Activated CD8-positive, alpha-beta memory T cell treated with anti-CD3 and anti-CD28 coated beads for 4 hours (primary cell): ENCODE data around the gene SELP.
"Not testable (repeated sequence)": the region's sequence is repeated elsewhere in the genome, so short reads cannot be mapped to it uniquely, and the experiment has no call there.

Experiments
- DNase-seq, 2 donors: peaks; one replicate each; pipeline ENCODE4 v3.0.0-alpha.2; 2020; ENCODE audit warnings: low read depth in 2 of 2

Gene SELP

GRCh38 chr1:169630006-169630405 is at the start of gene SELP:
Gene SELP (minus strand): TSS chr1:169630124. CDS start chr1:169630074, 50 bp downstream.
- DNase-seq, result no peak

DNA sequence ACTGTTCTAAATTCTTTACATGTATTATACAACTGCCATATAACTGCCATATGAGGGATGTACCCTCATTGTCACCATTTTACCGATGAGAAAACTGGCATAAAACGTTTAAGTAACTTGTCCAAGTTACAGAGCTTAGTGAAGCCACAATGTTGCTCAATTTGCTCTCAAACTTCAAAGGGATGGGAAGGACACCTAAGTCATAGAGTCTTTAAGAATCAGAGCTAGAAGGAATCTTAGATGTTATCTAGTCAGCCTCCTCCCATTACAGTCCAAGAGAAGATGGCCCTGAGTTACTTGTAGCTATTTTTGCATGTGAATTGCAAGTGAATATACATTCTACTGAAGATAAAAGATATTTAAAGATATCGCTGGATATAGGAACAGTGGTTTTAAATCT is 49.8 kb upstream of the SELP start:
- DNase-seq, result no peak

GRCh38 chr1:169676001-169676400 is 46.1 kb upstream of the SELP start:
- DNase-seq, result no peak

DNA sequence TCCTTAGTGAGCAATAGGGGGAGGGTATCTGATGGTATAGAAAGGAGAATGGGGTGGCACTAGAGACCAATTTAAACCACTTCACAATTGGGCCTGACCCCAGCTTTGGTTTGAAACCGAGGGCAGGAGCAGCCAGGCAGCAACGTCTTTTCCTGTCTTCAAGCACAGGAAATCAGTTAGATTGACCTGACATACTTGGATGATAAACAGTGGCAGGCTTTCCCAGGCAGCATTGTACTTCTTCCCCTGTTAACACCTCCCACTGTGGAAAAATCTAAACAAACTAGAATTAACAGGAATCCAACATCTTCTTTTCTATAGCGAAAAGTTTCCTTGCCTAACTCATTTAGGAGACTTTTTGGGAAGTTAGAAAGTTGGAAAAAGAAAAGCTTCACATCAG is 40.9 kb upstream of the SELP start:
- DNase-seq, result no peak

DNA sequence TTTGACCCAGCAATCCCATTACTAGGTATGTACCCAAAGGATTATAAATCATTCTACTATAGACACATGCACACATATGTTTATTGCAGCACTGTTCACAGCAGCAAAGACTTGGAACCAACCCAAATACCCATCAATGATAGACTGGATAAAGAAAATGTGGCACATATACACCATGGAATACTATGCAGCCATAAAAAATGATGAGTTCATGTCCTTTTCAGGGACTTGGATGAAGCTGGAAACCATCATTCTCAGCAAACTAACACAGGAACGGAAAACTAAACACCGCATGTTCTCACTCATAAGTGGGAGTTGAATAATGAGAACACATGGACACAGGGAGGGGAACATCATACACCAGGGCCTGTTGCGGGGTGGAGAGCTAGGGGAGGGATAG is 40.3 kb upstream of the SELP start:
- DNase-seq, result not testable (repeated sequence)

GRCh38 chr1:169667699-169668596 is 38.0 kb upstream of the SELP start:
- not testable (repeated sequence) for DNase-seq

GRCh38 chr1:169667227-169667639 is 37.3 kb upstream of the SELP start:
- DNase-seq, result not testable (repeated sequence)

- not testable (repeated sequence) for DNase-seq
Observed at GRCh38 chr1:169662680-169663079, 32.8 kb upstream of the SELP start.

DNA sequence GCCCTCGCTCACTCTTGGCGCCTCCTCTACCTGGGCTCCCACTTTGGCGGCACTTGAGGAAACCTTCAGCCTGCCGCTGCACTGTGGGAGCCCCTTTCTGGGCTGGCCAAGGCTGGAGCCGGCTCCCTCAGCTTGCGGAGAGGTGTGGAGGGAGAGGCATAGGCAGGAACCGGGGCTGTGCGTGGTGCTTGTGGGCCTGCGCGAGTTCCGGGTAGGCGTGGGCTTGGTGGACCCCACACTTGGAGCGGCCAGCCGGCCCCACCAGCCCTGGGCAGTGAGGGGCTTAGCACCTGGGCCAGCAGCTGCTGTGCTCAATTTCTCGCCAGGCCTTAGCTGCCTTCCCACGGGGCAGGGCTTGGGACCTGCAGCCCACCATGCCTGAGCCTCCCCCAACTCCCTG is 31.1 kb upstream of the SELP start:
- DNase-seq, result not testable (repeated sequence)

- not testable (repeated sequence) for DNase-seq
Observed at GRCh38 chr1:169658777-169659176, 28.9 kb upstream of the SELP start.

DNA sequence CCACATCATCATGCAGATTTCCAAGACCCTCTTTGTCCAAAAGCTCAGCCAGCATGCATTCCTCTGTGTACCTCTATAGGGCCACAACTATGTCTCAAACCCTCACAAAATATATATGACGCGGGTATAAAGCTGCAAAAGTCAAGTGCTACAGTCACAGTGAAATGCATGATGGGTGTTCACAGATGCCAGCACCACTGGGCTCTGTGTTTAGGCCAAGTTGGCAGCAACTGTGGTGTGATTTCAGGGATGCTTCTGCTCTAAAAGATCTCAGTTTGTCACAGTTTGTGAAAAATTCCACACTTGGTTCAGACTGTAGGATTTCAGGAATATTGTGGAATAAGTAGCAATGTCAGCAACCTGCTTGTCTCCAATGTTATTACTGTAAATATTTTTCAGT is 23.9 kb upstream of the SELP start:
- no peak for DNase-seq

- DNase-seq, result no peak
Observed at GRCh38 chr1:169651035-169651434, 21.1 kb upstream of the SELP start.

DNA sequence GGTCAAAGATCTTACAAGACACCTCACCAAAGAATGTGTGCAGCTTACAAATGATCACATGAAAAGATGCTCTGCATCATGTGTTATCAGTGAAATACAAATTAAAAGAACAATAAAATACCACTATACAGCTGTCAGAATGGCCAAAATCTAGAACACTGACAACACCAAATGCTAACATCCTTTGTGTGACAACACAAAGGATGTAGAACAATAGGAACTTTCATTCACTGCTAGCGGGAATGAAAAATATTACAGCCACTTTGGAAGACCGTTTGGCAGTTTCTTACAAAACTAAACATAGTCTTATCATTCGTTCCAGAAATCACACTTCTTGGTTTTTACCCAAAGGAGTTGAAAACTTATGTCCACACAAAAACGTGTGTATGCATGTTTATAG is 20.6 kb upstream of the SELP start:
- DNase-seq, result no peak

GRCh38 chr1:169648709-169649108 is 18.8 kb upstream of the SELP start:
- DNase-seq, result no peak

- no peak for DNase-seq
Observed at GRCh38 chr1:169648187-169648586, 18.3 kb upstream of the SELP start.

DNA sequence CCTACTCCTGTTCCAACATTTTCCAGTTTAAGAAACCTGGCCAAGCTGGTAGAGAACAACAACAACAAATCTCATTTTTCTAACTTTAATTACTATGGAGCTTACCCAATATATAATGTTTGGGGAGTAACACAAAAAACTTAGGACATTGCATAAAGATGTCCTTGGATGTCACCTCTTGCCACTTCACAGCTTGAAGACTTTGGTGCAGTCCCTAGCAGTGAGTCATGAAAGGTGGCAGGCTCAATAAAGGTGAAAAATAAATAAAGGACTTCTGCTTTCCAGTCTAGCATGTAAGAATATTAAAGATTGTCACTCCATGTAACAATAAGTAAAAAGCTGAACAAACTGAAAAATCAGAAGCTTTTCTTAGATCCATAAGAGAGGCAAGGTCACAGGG is 17.6 kb upstream of the SELP start:
- DNase-seq, result no peak

GRCh38 chr1:169644297-169644696 is 14.4 kb upstream of the SELP start:
- DNase-seq, result no peak

GRCh38 chr1:169634877-169635276 is 5.0 kb upstream of the SELP start:
- no peak for DNase-seq

DNA sequence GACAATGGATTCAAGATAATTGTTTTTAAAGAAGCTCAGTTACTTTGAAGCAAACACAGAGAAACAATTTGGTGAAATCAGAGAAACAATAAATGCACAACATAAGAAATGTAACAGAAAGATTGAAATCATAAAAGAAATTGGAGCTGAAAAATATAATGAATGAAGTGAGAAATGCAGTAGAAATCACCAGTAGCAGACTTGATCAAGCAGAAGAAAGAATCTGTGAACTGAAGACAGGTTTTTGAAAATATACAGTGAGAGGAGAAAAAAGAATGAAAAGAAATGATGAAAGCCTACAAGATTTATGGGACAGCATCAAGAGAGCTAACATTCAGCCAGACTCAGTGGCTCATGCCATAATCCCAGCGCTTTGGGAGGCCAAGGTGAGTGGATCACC is 4.2 kb upstream of the SELP start:
- DNase-seq, result no peak

DNA sequence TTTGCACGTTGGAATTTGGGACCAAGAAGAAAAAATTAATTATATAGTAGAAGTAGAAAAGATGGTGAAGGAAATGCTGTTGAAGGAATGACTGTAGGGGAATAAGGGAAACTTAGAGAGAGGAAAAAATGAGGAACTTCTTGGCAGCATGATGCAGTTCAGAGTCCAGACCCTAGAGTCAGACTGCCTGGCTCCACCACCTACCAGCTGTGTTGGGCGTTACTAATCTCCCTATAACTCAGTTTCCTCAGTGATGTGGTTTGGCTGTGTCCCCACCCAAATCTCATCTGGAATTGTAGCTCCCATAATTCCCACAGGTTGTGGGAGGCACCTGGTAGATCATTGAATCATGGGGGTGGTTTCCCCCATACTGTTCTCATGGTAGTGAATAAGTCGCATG is 1.3 kb upstream of the SELP start:
- no peak for DNase-seq

DNA sequence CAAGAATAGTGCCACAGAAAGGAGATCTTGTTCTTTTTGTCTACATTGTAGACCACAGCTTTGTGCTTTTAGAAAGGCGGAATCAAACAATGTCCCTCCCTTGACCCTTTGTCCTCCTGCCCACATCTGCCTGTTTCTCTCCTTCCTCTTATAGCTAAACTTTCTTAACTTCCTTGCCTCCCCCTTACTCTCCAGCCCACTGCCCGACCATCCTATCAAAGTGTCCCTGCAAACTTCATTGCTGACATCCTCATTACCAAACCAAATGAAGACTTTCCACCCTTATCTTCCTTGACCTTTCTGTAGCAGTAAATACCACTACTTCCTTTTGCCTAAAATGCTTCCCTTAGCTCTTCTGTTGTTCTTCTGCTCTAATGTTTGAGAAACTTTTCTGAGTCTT is 5.0 kb downstream of the SELP start:
- no peak for DNase-seq

GRCh38 chr1:169624122-169624521 is 5.8 kb downstream of the SELP start:
- DNase-seq, result no peak

DNA sequence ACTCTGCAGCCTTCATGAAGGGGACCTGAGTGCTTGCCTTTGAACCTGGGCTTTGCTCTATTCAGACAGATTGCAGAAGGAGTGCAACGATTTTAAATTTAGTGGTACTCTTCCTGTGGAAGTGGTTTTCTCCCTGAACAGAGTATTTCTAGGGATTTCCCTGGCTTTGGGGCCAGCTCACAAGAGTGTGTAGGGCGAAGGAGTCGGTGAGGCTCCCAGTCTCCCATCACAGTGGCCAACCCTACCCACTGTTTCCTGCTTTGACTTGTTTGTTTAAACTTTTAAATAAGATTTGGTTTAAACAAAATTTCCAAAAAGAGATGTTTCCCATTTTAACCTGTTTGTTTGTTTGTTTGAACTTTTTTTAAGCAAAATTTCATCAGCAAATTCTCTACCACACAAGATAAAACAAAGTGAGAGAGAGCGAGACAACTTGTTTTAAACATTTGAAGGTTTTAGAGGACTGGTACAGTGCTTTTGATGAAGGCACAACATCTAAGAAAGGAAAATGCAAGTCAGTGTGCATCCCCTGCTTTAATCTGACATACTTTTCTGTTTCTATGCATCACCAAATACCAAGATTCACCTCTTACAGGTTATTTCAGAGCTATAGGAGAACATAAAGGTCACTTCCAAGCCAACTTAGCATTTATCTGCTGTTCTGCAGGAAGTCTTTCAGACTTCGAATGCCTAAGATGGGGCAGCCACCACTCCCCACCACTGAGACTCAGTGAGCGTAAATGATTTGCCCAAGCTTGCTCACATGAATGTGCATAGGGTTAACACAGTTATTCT is 6.6 kb downstream of the SELP start:
- no peak for DNase-seq
